Mucosa of descending colon (tissue), 3 donors: ENCODE data around the gene USP32. TPM values are rescaled to one million over a fixed set of nuclear protein-coding genes. Genes with fewer than 3 reads are reported as not detected.

ENCODE experiments used
- ATAC-seq: fragments of 200-7000 bp; cut with Tn5 transposase; one replicate; pipeline ENCODE4 v1.9.1; 2020; ENCODE audit warnings: mild to moderate bottlenecking, moderate library complexity
- DNase-seq, 3 donors: peaks; one replicate each; pipeline ENCODE4 v3.0.0-alpha.2; 2020
- H3K36me3 ChIP-seq: fragments of 200-600 bp; one replicate; pipeline ENCODE4 v1.8.0; 2021; ENCODE audit warnings: low read depth, mild to moderate bottlenecking
- H3K4me1 ChIP-seq: fragments of 200-600 bp; one replicate; pipeline ENCODE4 v1.8.0; 2021; ENCODE audit warnings: low read depth, mild to moderate bottlenecking
- H3K4me3 ChIP-seq: fragments of 200-600 bp; one replicate; pipeline ENCODE4 v1.8.0; 2021; ENCODE audit warnings: mild to moderate bottlenecking
- H3K9me3 ChIP-seq: fragments of 200-600 bp; one replicate; pipeline ENCODE4 v1.8.0; 2021; ENCODE audit warnings: mild to moderate bottlenecking
- CTCF ChIP-seq: fragments of 200-600 bp; IDR thresholded peaks from one replicate; pipeline ENCODE4 v1.8.0; 2022; ENCODE audit warnings: antibody characterized with exemption, mild to moderate bottlenecking
- intact Hi-C, 2 donors: fragments of 100-400 bp; cut with DNase I in 1 of 2; cut with micrococcal nuclease in 1 of 2; formaldehyde crosslinking; loops; one replicate each; pipeline versions ENCODE4 v1.11.0 to v1.11.1; 2022; cut with DNase I, micrococcal nuclease
- total RNA-seq, 3 donors: library from RNA; stranded (reverse); fragmentation: NEBNext Ultra II Directional in 2 of 3; extraction: Animal tissue kit (Norgen Biotek cat#: 25700) in 2 of 3; gene quantifications; one replicate each; pipeline versions ENCODE4 v1.2.1 to v1.2.4, GENCODE V29; 2021 to 2023
- donor health status: DM: no; HTN: no; CAD: no; lungs with moderate emphysema.
- donor health status: DM: no; HTN: no; CAD: no.
- donor health status: DM: no; HTN: yes; CAD: no.

The USP32 gene
- total RNA-seq, 3 donors from 2014 or later = 37.2 to 52.3 (median 38.5) TPM

- Histone ChIP-seq H3K9me3 (no peaks in the 10 kb centered on the region), H3K36me3 (no peaks in the 10 kb centered on the region), H3K4me3 (peak overlapping the region; percentile 25), H3K4me1 (peaks cover 14% of the 10 kb centered on the region)
- DNase-seq (peak; percentile 90 to 93 (median 92)), ATAC-seq (peak; percentile 97)
- TF ChIP-seq CTCF = no peak
- intact Hi-C loops = no loop called here
Observed at GRCh38 chr17:60135151-60135950, 256.6 kb downstream of the USP32 start.

GRCh38 chr17:60134396-60135150 lies 257.4 kb downstream of the USP32 start:
- Histone ChIP-seq H3K9me3 (no peaks in the 10 kb centered on the region), H3K4me1 (peaks cover 10% of the 10 kb centered on the region), H3K4me3 (peak overlapping the region; percentile 25), H3K36me3 (no peaks in the 10 kb centered on the region)
- TF ChIP-seq CTCF = no peak
- ATAC-seq = no peak
- intact Hi-C loops = no loop called here
- peak in 1 of 3 donors; percentile 12 for DNase-seq

- no peak overlapping the region for H3K4me3 ChIP-seq
- intact Hi-C loops = no loop called here
- DNase-seq (no peak), ATAC-seq (no peak)
- no peak for TF ChIP-seq CTCF
- no peaks in the 10 kb centered on the region for H3K9me3 ChIP-seq
- no peaks in the 10 kb centered on the region for H3K36me3 ChIP-seq
- peaks cover 4% of the 10 kb centered on the region for H3K4me1 ChIP-seq
Observed at GRCh38 chr17:60130466-60130865, 261.5 kb downstream of the USP32 start.

GRCh38 chr17:60129164-60129563 lies 262.8 kb downstream of the USP32 start:
- DNase-seq (no peak), ATAC-seq (no peak)
- no peaks in the 10 kb centered on the region for H3K36me3 ChIP-seq
- H3K4me1 ChIP-seq = no peaks in the 10 kb centered on the region
- no peaks in the 10 kb centered on the region for H3K9me3 ChIP-seq
- TF ChIP-seq CTCF = no peak
- no peak overlapping the region for H3K4me3 ChIP-seq
- intact Hi-C loops = no loop called here

Other genes starting within 250 kb of the USP32 start
- 100 to 1,000 TPM; 177 to 725 (median 673) TPM for gene CA4, start 242.2 kb downstream of the USP32 start, total RNA-seq
- not detected for gene CHCT1, start 30.4 kb upstream of the USP32 start, total RNA-seq
- gene APPBP2, start 134.1 kb upstream of the USP32 start, total RNA-seq = 10 to 100 TPM; 31.0 to 50.1 (median 35.0) TPM
- gene PPM1D, start 208.1 kb upstream of the USP32 start, total RNA-seq = 10 to 100 TPM; 16.0 to 20.6 (median 16.3) TPM